Measurements from ENCODE around the gene C2orf68.
"Not testable (repeated sequence)": the region's sequence is repeated elsewhere in the genome, so short reads cannot be mapped to it uniquely, and the experiment has no call there.

The C2orf68 gene

GRCh38 chr2:85579266-85579935 is 32.5 kb downstream of the C2orf68 start:
- no peak for DNase-seq (ENCODE audit: low spot score)

GRCh38 chr2:85578243-85579180 is 33.4 kb downstream of the C2orf68 start:
- no peak for DNase-seq (ENCODE audit: low spot score)

GRCh38 chr2:85577386-85578242 is 34.3 kb downstream of the C2orf68 start, which contains the start of gene VAMP8:
Gene VAMP8, plus strand, starts transcription at chr2:85577586. Its CDS starts 61 bp downstream, at chr2:85577647.
- DNase-seq (ENCODE audit: low spot score), result no peak

- DNase-seq (ENCODE audit: low spot score), result no peak
Measured at GRCh38 chr2:85577063-85577385, 34.8 kb downstream of the C2orf68 start.

- DNase-seq (ENCODE audit: low spot score), result no peak
Measured at GRCh38 chr2:85575739-85576138, 36.1 kb downstream of the C2orf68 start.

- no peak for DNase-seq (ENCODE audit: low spot score)
Measured at GRCh38 chr2:85566265-85566664, 45.6 kb downstream of the C2orf68 start.

GRCh38 chr2:85564144-85564563 is 47.7 kb downstream of the C2orf68 start:
- DNase-seq (ENCODE audit: low spot score), result no peak

- peak; percentile 85 for DNase-seq (ENCODE audit: low spot score)
Measured at GRCh38 chr2:85561280-85562212, 50.3 kb downstream of the C2orf68 start, which contains the start of gene GGCX. Gene GGCX, minus strand, starts transcription at chr2:85561493. Its CDS starts 65 bp downstream, at chr2:85561428.

- no peak for DNase-seq (ENCODE audit: low spot score)
Measured at GRCh38 chr2:85560812-85561279, 51.0 kb downstream of the C2orf68 start.

- DNase-seq (ENCODE audit: low spot score), result not testable (repeated sequence)
Measured at GRCh38 chr2:85560403-85560726, 51.5 kb downstream of the C2orf68 start.

- no peak for DNase-seq (ENCODE audit: low spot score)
Measured at GRCh38 chr2:85558160-85558559, 53.7 kb downstream of the C2orf68 start.

GRCh38 chr2:85557130-85557529 is 54.7 kb downstream of the C2orf68 start:
- no peak for DNase-seq (ENCODE audit: low spot score)

Measured in COLO829 (cell line).